Measurements from ENCODE around the gene TDRD5. TPM values are rescaled to one million over a fixed set of nuclear protein-coding genes. Genes with fewer than 3 reads are reported as not detected.

Gene TDRD5
- total RNA-seq, 1 experiment from 2014 or later = not detected

- Histone ChIP-seq H3K9me3 (ENCODE audit: low read length) (no peaks in the 10 kb centered on the region), H3K79me2 (ENCODE audit: low read length) (no peaks in the 10 kb centered on the region), H2AFZ (ENCODE audit: low read length) (no peak overlapping the region), H3K27me3 (ENCODE audit: low read length) (no peaks in the 10 kb centered on the region), H3K4me2 (ENCODE audit: low read depth, low read length, poor library complexity, severe bottlenecking) (no peak overlapping the region), H3K4me1 (ENCODE audit: low read length) (0 out of 2 replicates have a peak, but pooled peaks cover 2% of the 10 kb centered on the region), H3K36me3 (ENCODE audit: insufficient read depth, low read length) (no peaks in the 10 kb centered on the region), H3K4me3 (ENCODE audit: low read length) (no peak overlapping the region), H3K27ac (ENCODE audit: low read length) (no peak overlapping the region), H3K9ac (ENCODE audit: low read length) (no peak overlapping the region), H4K20me1 (ENCODE audit: insufficient read depth, low read depth, low read length) (no peaks in the 10 kb centered on the region), H3K9me2 (replicated peaks; ENCODE audit: insufficient read depth, low read length) (no peaks in the 10 kb centered on the region)
- DNase-seq = no peak
These were observed 117.0 kb downstream of the TDRD5 start for GRCh38 chr1:179708434-179709195.

- no peak overlapping the region for H2AFZ ChIP-seq (ENCODE audit: low read length)
- peaks cover 8% of the 10 kb centered on the region for H3K9me3 ChIP-seq (ENCODE audit: low read length)
- no peak overlapping the region for H3K4me3 ChIP-seq (ENCODE audit: low read length)
- H4K20me1 ChIP-seq (ENCODE audit: insufficient read depth, low read depth, low read length) = no peaks in the 10 kb centered on the region
- no peaks in the 10 kb centered on the region for H3K9me2 ChIP-seq (replicated peaks; ENCODE audit: insufficient read depth, low read length)
- H3K79me2 ChIP-seq (ENCODE audit: low read length) = no peaks in the 10 kb centered on the region
- 0 out of 2 replicates have a peak, but pooled peaks cover 2% of the 10 kb centered on the region for H3K27me3 ChIP-seq (ENCODE audit: low read length)
- H3K4me1 ChIP-seq (ENCODE audit: low read length) = 0 out of 2 replicates have a peak, but pooled peaks cover 2% of the 10 kb centered on the region
- no peaks in the 10 kb centered on the region for H3K36me3 ChIP-seq (ENCODE audit: insufficient read depth, low read length)
- H3K27ac ChIP-seq (ENCODE audit: low read length) = no peak overlapping the region
- no peak overlapping the region for H3K9ac ChIP-seq (ENCODE audit: low read length)
- no peak for DNase-seq
- H3K4me2 ChIP-seq (ENCODE audit: low read depth, low read length, poor library complexity, severe bottlenecking) = no peak overlapping the region
These were observed 118.3 kb downstream of the TDRD5 start for GRCh38 chr1:179709841-179710329.

DNA sequence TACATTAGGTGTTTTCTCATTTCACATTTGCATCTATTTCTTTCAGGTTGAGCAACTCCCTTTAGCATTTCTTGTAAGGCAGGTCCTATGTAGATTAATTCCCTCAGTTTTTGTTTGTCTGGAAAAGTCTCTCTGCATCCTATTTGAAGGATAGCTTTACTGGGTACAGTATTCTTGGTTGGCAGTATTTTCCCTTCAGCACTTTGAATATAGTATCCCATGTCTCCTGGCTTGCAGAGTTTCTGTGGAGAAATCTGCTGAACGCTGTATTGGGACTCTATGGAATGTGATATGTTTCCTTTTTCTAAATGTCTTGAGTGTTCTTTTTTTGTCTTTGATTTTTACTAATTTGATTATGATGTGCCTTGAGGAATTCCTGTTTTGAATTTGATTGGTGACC, 122.5 kb downstream of the TDRD5 start:
- no peak overlapping the region for H3K27ac ChIP-seq (ENCODE audit: low read length)
- H3K4me1 ChIP-seq (ENCODE audit: low read length) = no peaks in the 10 kb centered on the region
- DNase-seq = no peak
- H2AFZ ChIP-seq (ENCODE audit: low read length) = no peak overlapping the region
- H3K36me3 ChIP-seq (ENCODE audit: insufficient read depth, low read length) = no peaks in the 10 kb centered on the region
- H3K9me3 ChIP-seq (ENCODE audit: low read length) = peaks cover 36% of the 10 kb centered on the region
- no peak overlapping the region for H3K4me3 ChIP-seq (ENCODE audit: low read length)
- no peak overlapping the region for H3K4me2 ChIP-seq (ENCODE audit: low read depth, low read length, poor library complexity, severe bottlenecking)
- H4K20me1 ChIP-seq (ENCODE audit: insufficient read depth, low read depth, low read length) = no peaks in the 10 kb centered on the region
- no peaks in the 10 kb centered on the region for H3K79me2 ChIP-seq (ENCODE audit: low read length)
- H3K9me2 ChIP-seq (replicated peaks; ENCODE audit: insufficient read depth, low read length) = no peaks in the 10 kb centered on the region
- H3K27me3 ChIP-seq (ENCODE audit: low read length) = 0 out of 2 replicates have a peak, but pooled peaks cover 2% of the 10 kb centered on the region
- H3K9ac ChIP-seq (ENCODE audit: low read length) = no peak overlapping the region

- no peak overlapping the region for H3K4me2 ChIP-seq (ENCODE audit: low read depth, low read length, poor library complexity, severe bottlenecking)
- peaks cover 39% of the 10 kb centered on the region for H3K9me3 ChIP-seq (ENCODE audit: low read length)
- no peaks in the 10 kb centered on the region for H3K9me2 ChIP-seq (replicated peaks; ENCODE audit: insufficient read depth, low read length)
- DNase-seq = no peak
- H2AFZ ChIP-seq (ENCODE audit: low read length) = no peak overlapping the region
- H3K4me1 ChIP-seq (ENCODE audit: low read length) = no peaks in the 10 kb centered on the region
- no peak overlapping the region for H3K9ac ChIP-seq (ENCODE audit: low read length)
- 0 out of 2 replicates have a peak, but pooled peaks cover 2% of the 10 kb centered on the region for H3K27me3 ChIP-seq (ENCODE audit: low read length)
- no peak overlapping the region for H3K4me3 ChIP-seq (ENCODE audit: low read length)
- no peaks in the 10 kb centered on the region for H3K36me3 ChIP-seq (ENCODE audit: insufficient read depth, low read length)
- no peaks in the 10 kb centered on the region for H3K79me2 ChIP-seq (ENCODE audit: low read length)
- no peak overlapping the region for H3K27ac ChIP-seq (ENCODE audit: low read length)
- no peaks in the 10 kb centered on the region for H4K20me1 ChIP-seq (ENCODE audit: insufficient read depth, low read depth, low read length)
These were observed 123.0 kb downstream of the TDRD5 start for GRCh38 chr1:179714623-179715022.

DNA sequence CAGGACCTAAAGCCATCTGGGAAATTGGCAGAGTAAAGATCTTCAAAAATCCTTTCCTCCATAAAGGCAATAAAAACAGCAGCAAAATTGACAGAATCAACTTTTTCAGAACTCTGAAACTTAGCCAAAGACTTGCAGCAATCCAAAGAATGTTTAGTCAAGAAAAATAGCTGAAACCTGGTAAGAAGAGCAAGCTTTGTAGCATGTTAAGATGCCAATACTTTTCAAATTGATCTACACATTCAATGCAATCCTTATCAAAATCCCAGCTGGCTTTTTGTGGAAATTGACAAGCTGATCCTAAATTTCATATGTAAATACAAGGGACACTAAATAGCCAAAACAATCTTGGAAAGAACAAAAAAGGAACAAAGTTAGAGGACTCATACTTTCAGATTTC, 127.6 kb downstream of the TDRD5 start:
- Histone ChIP-seq H3K4me1 (ENCODE audit: low read length) (no peaks in the 10 kb centered on the region), H3K4me3 (ENCODE audit: low read length) (no peak overlapping the region), H3K9me2 (replicated peaks; ENCODE audit: insufficient read depth, low read length) (no peaks in the 10 kb centered on the region), H3K27ac (ENCODE audit: low read length) (no peak overlapping the region), H3K36me3 (ENCODE audit: insufficient read depth, low read length) (no peaks in the 10 kb centered on the region), H3K9me3 (ENCODE audit: low read length) (peaks cover 46% of the 10 kb centered on the region), H3K79me2 (ENCODE audit: low read length) (no peaks in the 10 kb centered on the region), H3K4me2 (ENCODE audit: low read depth, low read length, poor library complexity, severe bottlenecking) (no peak overlapping the region), H3K27me3 (ENCODE audit: low read length) (peaks cover 3% of the 10 kb centered on the region; the same call in 1 of the 2 replicates), H2AFZ (ENCODE audit: low read length) (no peak overlapping the region), H3K9ac (ENCODE audit: low read length) (no peak overlapping the region), H4K20me1 (ENCODE audit: insufficient read depth, low read depth, low read length) (no peaks in the 10 kb centered on the region)
- no peak for DNase-seq

DNA sequence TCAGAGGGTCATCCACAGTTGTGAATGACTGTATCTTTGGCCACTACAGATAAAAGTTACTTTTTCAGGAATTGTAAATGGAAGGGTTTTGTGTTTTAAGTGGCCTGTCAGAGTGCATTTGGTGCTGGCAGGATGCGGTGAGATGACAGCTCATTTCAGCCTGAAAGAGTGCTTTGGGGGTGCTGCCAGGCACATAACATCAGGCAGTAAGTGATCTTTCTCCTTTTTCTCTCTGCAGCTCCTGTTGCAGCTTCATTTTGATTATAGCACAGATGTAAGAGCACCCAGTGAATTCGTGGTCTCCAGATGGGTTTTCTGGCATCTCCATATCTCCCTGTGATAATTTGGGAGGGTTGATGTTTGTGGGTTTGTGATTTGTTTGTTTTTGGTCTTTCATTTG, 136.6 kb downstream of the TDRD5 start:
- H3K79me2 ChIP-seq (ENCODE audit: low read length) = no peaks in the 10 kb centered on the region
- no peaks in the 10 kb centered on the region for H3K4me1 ChIP-seq (ENCODE audit: low read length)
- no peaks in the 10 kb centered on the region for H4K20me1 ChIP-seq (ENCODE audit: insufficient read depth, low read depth, low read length)
- H3K36me3 ChIP-seq (ENCODE audit: insufficient read depth, low read length) = no peaks in the 10 kb centered on the region
- no peak overlapping the region for H3K27ac ChIP-seq (ENCODE audit: low read length)
- no peaks in the 10 kb centered on the region for H3K9me2 ChIP-seq (replicated peaks; ENCODE audit: insufficient read depth, low read length)
- H3K4me2 ChIP-seq (ENCODE audit: low read depth, low read length, poor library complexity, severe bottlenecking) = no peak overlapping the region
- DNase-seq = no peak
- H2AFZ ChIP-seq (ENCODE audit: low read length) = no peak overlapping the region
- H3K9ac ChIP-seq (ENCODE audit: low read length) = no peak overlapping the region
- no peaks in the 10 kb centered on the region for H3K9me3 ChIP-seq (ENCODE audit: low read length)
- no peak overlapping the region for H3K4me3 ChIP-seq (ENCODE audit: low read length)
- no peaks in the 10 kb centered on the region for H3K27me3 ChIP-seq (ENCODE audit: low read length)

GRCh38 chr1:179729881-179730280, 138.2 kb downstream of the TDRD5 start:
- no peaks in the 10 kb centered on the region for H3K9me2 ChIP-seq (replicated peaks; ENCODE audit: insufficient read depth, low read length)
- DNase-seq = no peak
- H3K9me3 ChIP-seq (ENCODE audit: low read length) = no peaks in the 10 kb centered on the region

DNA sequence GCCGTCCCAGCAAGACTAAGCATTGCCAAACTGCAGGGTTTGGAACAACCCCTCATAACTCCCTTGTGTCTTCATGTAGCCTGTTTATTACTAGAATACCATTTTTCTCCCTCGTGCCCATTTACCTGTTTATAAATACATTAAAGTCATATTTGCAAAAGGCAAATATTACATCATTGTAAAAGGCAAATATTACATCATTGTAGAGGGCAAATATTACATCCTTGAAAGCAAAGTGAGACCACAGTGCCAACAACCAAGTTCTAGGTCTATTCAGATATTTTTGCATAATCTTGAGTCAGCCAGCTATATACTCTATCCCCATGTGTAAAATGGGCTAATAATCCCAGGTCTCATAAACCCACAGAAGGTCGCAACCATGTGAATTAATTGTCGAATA, 140.0 kb downstream of the TDRD5 start:
- no peaks in the 10 kb centered on the region for H3K9me3 ChIP-seq (ENCODE audit: low read length)
- no peaks in the 10 kb centered on the region for H3K79me2 ChIP-seq (ENCODE audit: low read length)
- no peak overlapping the region for H3K4me2 ChIP-seq (ENCODE audit: low read depth, low read length, poor library complexity, severe bottlenecking)
- H2AFZ ChIP-seq (ENCODE audit: low read length) = no peak overlapping the region
- no peaks in the 10 kb centered on the region for H3K4me1 ChIP-seq (ENCODE audit: low read length)
- no peak overlapping the region for H3K4me3 ChIP-seq (ENCODE audit: low read length)
- H4K20me1 ChIP-seq (ENCODE audit: insufficient read depth, low read depth, low read length) = no peaks in the 10 kb centered on the region
- H3K9me2 ChIP-seq (replicated peaks; ENCODE audit: insufficient read depth, low read length) = no peaks in the 10 kb centered on the region
- no peak overlapping the region for H3K27ac ChIP-seq (ENCODE audit: low read length)
- no peaks in the 10 kb centered on the region for H3K27me3 ChIP-seq (ENCODE audit: low read length)
- H3K9ac ChIP-seq (ENCODE audit: low read length) = no peak overlapping the region
- DNase-seq = no peak
- no peaks in the 10 kb centered on the region for H3K36me3 ChIP-seq (ENCODE audit: insufficient read depth, low read length)

More at GRCh38 chr1:179729881-179730280, 138.2 kb downstream of the TDRD5 start:
- Histone ChIP-seq H3K4me1 (ENCODE audit: low read length) (no peaks in the 10 kb centered on the region), H3K4me2 (ENCODE audit: low read depth, low read length, poor library complexity, severe bottlenecking) (no peak overlapping the region), H3K9ac (ENCODE audit: low read length) (no peak overlapping the region), H3K79me2 (ENCODE audit: low read length) (no peaks in the 10 kb centered on the region), H3K27ac (ENCODE audit: low read length) (no peak overlapping the region), H2AFZ (ENCODE audit: low read length) (no peak overlapping the region), H3K27me3 (ENCODE audit: low read length) (no peaks in the 10 kb centered on the region), H3K36me3 (ENCODE audit: insufficient read depth, low read length) (no peaks in the 10 kb centered on the region), H3K4me3 (ENCODE audit: low read length) (no peak overlapping the region), H4K20me1 (ENCODE audit: insufficient read depth, low read depth, low read length) (no peaks in the 10 kb centered on the region)

Data from Karpas-422 (cell line).